GM06990 (cell line): ENCODE measurements around the gene SLC25A30.

ENCODE experiments used
- DNase-seq: peaks from one replicate; pipeline ENCODE4 v3.0.0-alpha.2; 2011; ENCODE audit not compliant: insufficient read length; ENCODE audit errors: extremely low read depth
- H3K27me3 ChIP-seq: replicated peaks from 2 replicates; pipeline ENCODE4 v1.6.0; 2011; ENCODE audit warnings: low read length; ENCODE audit not compliant: control insufficient read depth, insufficient read depth
- H3K36me3 ChIP-seq: 2 replicates; pipeline ENCODE4 v1.5.1; 2011; ENCODE audit warnings: low read length; ENCODE audit not compliant: control insufficient read depth, insufficient read depth
- H3K4me3 ChIP-seq: replicated peaks from 2 replicates; pipeline ENCODE4 v1.5.1; 2011; ENCODE audit warnings: low read depth, mild to moderate bottlenecking, control low read depth, low read length
- TF ChIP-seq, protein P1 (sequence below): IDR thresholded peaks from 2 replicates; pipeline ENCODE4 v1.5.1; 2011; ENCODE audit warnings: low read length, control low read depth, mild to moderate bottlenecking, inconsistent platforms; ENCODE audit not compliant: insufficient read depth, poor library complexity, severe bottlenecking

Gene SLC25A30

DNA sequence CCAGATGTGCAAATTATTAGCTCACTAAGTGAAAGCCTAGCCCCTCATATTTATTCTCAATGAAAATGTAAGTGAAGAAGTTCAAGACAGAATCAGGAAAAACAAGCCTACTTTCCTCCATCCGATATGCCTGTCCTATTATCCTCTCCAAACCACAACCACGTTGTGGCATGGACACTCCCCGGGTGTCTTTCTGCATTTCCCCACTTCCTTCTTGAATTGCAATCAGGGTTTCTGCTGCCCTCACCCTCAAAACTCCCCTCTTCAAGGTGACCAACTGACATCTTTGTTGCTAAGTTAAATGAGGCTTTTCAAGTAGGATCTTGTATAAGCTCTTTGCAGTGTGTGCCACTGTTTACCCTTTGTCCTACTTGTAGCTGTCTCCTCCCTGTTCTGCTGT lies 11.8 kb downstream of the SLC25A30 start:
- no peak overlapping the region for H3K4me3 ChIP-seq
- no peak for DNase-seq
- H3K27me3 ChIP-seq, result no peaks in the 10 kb centered on the region
- peaks cover 7% of the 10 kb centered on the region for H3K36me3 ChIP-seq
- TF ChIP-seq, protein P1, sequence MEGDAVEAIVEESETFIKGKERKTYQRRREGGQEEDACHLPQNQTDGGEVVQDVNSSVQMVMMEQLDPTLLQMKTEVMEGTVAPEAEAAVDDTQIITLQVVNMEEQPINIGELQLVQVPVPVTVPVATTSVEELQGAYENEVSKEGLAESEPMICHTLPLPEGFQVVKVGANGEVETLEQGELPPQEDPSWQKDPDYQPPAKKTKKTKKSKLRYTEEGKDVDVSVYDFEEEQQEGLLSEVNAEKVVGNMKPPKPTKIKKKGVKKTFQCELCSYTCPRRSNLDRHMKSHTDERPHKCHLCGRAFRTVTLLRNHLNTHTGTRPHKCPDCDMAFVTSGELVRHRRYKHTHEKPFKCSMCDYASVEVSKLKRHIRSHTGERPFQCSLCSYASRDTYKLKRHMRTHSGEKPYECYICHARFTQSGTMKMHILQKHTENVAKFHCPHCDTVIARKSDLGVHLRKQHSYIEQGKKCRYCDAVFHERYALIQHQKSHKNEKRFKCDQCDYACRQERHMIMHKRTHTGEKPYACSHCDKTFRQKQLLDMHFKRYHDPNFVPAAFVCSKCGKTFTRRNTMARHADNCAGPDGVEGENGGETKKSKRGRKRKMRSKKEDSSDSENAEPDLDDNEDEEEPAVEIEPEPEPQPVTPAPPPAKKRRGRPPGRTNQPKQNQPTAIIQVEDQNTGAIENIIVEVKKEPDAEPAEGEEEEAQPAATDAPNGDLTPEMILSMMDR, result no peak

DNA sequence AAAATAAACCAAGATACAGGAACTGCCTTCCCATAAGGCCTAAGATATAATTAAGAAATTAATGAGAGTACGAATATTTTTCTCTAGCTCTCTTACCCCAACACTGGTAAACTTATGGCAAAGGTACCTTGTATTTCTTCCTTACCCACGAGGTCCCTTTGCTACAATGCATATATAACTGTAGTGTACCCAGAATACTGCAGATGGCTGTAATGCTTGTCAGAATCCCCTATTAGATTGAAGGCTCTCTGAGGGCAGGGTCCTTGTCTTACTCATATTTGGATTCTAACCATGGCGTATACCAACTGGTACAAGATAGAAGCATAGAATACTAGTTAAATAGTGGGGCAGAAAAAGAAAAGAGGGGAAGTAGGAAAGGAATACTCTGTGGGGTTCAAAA lies 15.1 kb downstream of the SLC25A30 start:
- Histone ChIP-seq H3K36me3 (peaks cover 5% of the 10 kb centered on the region), H3K4me3 (no peak overlapping the region), H3K27me3 (no peaks in the 10 kb centered on the region)
- TF ChIP-seq, protein P1, result no peak
- no peak for DNase-seq

DNA sequence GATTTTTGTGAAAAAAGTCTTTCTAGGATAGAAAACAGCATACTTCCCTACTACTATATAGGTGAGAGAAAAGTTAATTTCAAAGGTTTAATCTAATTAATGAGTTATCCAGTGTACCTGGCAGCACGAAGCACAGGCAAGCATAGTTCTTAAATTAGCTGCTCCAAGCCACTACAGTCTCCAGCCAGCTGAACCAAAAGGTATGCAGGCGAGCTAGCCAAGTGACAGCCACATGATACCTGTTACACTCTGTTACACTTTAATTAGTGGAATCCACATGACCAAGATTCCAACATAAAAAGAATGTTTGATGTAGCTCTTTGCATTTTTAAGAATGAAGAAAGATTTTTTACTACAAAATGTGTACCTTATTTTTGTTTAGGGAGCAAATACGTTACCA lies 15.5 kb downstream of the SLC25A30 start:
- DNase-seq, result no peak
- H3K27me3 ChIP-seq, result no peaks in the 10 kb centered on the region
- H3K36me3 ChIP-seq, result peaks cover 5% of the 10 kb centered on the region
- no peak overlapping the region for H3K4me3 ChIP-seq
- TF ChIP-seq, protein P1, result no peak

DNA sequence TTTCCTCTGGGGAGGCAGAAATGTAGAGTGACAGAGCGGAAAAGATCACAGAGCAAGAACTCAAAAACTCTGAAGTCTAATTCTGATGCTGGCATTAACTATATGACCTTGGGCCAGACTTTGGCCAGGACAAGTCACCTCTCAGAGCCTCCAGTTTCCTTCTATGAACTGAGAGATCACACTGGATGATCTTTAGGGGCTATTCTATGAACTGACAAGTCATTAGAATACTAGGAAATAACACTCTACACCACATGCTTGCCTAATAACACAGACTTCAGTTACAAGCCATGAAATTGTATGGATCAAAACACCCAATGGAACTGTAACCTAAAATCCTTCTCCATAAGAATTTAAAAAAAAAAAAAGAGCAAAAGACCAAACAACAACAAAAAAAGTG lies 16.9 kb downstream of the SLC25A30 start:
- DNase-seq, result no peak
- peaks cover 6% of the 10 kb centered on the region for H3K36me3 ChIP-seq
- no peaks in the 10 kb centered on the region for H3K27me3 ChIP-seq
- H3K4me3 ChIP-seq, result no peak overlapping the region
- TF ChIP-seq, protein P1, result no peak

DNA sequence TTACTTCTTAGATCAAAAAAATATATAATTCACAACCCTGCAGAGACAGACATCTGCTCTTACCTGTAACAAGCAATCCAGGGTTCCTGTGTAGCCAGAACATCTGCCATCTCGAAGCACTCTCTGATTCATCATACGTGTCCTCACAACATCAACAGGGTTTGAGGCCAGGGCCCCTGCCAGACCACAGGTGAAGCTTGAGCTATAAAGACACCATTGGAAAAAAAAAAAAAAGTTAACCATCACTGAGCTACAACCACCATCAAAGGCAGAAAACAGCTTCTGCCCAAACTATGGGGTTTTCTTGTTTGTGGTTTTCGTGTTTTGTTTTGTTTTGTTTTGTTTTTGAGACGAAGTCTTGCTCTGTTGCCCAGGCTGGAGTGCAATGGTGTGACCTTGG lies 19.3 kb downstream of the SLC25A30 start:
- Histone ChIP-seq H3K36me3 (peaks cover 7% of the 10 kb centered on the region), H3K4me3 (no peak overlapping the region), H3K27me3 (no peaks in the 10 kb centered on the region)
- TF ChIP-seq, protein P1, result no peak
- DNase-seq, result no peak

DNA sequence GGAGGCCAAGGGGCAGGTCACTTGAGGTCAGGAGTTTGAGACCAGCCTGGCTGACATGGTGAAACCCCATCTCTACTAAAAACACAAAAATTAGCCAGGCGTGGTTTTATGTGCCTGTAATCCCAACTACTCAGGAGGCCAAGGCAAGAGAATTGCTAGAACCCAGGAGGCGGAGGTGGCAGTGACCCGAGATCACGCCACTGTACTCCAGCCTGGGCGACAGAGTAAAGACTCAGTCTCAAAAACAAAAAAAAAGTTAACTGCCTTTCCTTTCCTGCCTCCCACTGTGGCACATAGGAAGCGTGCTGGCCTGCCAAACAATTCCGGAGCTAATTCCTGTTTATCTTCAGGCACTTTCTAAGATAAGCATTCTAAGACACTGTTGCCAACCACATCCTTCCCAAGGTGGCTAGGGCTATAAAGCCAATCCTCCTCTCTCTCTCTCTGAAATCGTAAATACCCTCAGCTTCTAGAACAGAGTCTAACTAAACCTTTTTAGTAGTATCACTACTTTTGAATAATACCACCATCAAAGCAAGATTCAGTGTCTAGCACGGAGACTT lies 21.6 kb downstream of the SLC25A30 start:
- no peak for DNase-seq
- no peaks in the 10 kb centered on the region for H3K27me3 ChIP-seq
- peaks cover 7% of the 10 kb centered on the region for H3K36me3 ChIP-seq
- TF ChIP-seq, protein P1, result no peak
- no peak overlapping the region for H3K4me3 ChIP-seq
